RWPE1 (cell line): ENCODE measurements around the gene TIE1.
A peak's percentile ranks its signal among the peaks of the same experiment; 100 is the strongest.

Experiments used
- CTCF ChIA-PET: fragments of 350-600 bp; sonication (Branson Sonifier 250); formaldehyde crosslinking; extraction: SDS; loops from one replicate; lab custom pipeline; 2021; lab: Yijun Ruan, JAX
- POLR2A ChIA-PET: fragments of 400-600 bp; formaldehyde crosslinking; extraction: SDS; loops from one replicate; lab custom pipeline; 2020; ENCODE audit warnings: antibody characterized with exemption; ENCODE audit not compliant: low non-redundant PET; lab: Yijun Ruan, JAX
- DNase-seq: peaks from one replicate; pipeline ENCODE4 v3.0.0; 2012; ENCODE audit warnings: low spot score
- H3K27ac ChIP-seq: fragments of 450-650 bp; 2 replicates; pipeline ENCODE4 v1.5.1; 2017
- TF ChIP-seq, protein P1 (sequence below): fragments of 450-650 bp; conservative IDR thresholded peaks from 2 replicates; pipeline ENCODE4 v1.5.1; 2017; ENCODE audit warnings: low read depth, mild to moderate bottlenecking

The TIE1 gene

DNA sequence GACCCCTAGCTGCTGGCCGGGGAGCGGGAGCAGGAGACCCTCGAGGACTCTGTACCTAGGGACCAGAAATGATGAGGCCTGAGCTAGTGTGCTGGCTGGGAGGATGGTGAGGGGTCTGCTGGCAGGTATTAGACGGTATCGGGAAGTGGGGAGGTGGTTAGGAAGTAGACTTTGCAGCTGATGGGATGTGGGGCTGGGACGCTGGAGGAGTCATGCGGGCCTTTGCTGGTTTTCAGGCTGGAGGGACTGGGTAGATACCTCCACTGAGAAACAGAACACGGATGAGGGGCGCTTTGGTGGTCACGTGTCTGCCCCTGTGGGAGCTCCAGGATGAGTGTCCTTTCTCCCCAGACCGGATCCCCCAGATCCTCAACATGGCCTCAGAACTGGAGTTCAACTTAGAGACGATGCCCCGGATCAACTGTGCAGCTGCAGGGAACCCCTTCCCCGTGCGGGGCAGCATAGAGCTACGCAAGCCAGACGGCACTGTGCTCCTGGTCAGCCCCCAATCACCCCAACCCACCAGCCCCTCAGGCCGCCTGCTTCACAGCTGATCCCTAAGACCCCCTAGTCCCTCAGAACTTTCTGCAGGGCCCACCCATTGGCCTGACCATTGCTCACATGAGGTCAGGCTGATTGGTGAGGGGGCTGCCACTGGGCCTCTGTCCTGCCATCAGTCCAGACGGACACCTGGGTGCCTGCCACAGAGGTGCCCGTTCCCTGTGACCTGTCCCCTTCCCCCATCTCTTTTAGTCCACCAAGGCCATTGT lies 8.0 kb downstream of the TIE1 start:
- H3K27ac ChIP-seq, result no peak overlapping the region
- no peak for DNase-seq
- TF ChIP-seq, protein P1, sequence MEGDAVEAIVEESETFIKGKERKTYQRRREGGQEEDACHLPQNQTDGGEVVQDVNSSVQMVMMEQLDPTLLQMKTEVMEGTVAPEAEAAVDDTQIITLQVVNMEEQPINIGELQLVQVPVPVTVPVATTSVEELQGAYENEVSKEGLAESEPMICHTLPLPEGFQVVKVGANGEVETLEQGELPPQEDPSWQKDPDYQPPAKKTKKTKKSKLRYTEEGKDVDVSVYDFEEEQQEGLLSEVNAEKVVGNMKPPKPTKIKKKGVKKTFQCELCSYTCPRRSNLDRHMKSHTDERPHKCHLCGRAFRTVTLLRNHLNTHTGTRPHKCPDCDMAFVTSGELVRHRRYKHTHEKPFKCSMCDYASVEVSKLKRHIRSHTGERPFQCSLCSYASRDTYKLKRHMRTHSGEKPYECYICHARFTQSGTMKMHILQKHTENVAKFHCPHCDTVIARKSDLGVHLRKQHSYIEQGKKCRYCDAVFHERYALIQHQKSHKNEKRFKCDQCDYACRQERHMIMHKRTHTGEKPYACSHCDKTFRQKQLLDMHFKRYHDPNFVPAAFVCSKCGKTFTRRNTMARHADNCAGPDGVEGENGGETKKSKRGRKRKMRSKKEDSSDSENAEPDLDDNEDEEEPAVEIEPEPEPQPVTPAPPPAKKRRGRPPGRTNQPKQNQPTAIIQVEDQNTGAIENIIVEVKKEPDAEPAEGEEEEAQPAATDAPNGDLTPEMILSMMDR, result no peak
- CTCF ChIA-PET, result interaction anchor here (0.6 kb wide), 1 partner anchor 262 kb away, joined by 4 read pairs; no protein-coding TSS in a partner anchor
- POLR2A ChIA-PET, result no interaction called here

DNA sequence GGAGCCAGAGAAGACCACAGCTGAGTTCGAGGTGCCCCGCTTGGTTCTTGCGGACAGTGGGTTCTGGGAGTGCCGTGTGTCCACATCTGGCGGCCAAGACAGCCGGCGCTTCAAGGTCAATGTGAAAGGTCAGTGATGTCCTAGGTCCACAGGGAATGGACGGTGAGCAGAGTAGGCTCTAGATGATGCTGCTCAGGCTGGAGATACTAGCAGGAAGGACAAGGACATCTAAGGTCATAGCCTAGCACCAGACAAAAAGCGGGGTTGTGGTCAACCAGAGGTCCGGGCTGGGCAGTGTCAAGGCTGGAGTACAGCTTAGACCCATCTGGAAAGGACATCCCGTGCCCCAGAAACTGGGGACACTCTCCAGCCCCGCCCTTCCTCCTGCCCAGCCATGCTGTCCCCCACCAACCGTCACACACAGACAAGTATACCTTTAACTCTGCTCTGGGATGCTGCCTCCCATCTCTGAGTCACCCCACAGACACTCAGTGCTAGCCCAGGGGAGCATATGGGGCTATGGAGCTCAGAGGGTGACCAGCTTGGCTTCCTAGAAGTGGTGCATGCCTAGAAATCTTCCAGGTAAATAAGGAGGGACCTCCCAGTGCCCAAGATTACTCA lies 8.7 kb downstream of the TIE1 start:
- POLR2A ChIA-PET, result no interaction called here
- CTCF ChIA-PET, result no interaction called here
- DNase-seq, result peak; percentile 23

DNA sequence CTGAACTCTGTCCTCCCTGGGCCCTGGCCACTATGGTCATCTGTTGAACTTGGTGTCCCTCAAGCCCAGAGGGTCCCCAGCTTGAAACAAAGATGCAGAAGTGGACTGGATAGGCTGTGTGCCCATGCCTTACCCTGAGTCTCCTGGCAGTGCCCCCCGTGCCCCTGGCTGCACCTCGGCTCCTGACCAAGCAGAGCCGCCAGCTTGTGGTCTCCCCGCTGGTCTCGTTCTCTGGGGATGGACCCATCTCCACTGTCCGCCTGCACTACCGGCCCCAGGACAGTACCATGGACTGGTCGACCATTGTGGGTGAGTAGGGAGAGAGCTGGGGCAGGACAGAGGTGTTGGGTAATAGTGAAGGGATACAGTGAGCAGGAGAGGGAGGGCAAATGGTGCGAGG lies 10.7 kb downstream of the TIE1 start:
- ChIA-PET POLR2A (no interaction called here), CTCF (no interaction called here)
- H3K27ac ChIP-seq, result no peak overlapping the region
- TF ChIP-seq, protein P1, result no peak
- no peak for DNase-seq

More for the DNA sequence above, 8.7 kb downstream of the TIE1 start:
- TF ChIP-seq, protein P1, result no peak
- no peak overlapping the region for H3K27ac ChIP-seq

DNA sequence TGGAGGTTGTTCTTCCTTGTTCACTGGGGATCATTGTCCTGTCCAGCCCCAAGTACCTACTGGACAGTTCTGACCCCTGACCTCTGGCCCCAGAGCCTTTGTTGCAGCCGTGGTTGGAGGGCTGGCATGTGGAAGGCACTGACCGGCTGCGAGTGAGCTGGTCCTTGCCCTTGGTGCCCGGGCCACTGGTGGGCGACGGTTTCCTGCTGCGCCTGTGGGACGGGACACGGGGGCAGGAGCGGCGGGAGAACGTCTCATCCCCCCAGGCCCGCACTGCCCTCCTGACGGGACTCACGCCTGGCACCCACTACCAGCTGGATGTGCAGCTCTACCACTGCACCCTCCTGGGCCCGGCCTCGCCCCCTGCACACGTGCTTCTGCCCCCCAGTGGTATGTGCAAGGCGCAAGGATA lies 11.4 kb downstream of the TIE1 start:
- TF ChIP-seq, protein P1, result no peak
- no peak overlapping the region for H3K27ac ChIP-seq
- POLR2A ChIA-PET, result no interaction called here
- no peak for DNase-seq
- CTCF ChIA-PET, result no interaction called here

DNA sequence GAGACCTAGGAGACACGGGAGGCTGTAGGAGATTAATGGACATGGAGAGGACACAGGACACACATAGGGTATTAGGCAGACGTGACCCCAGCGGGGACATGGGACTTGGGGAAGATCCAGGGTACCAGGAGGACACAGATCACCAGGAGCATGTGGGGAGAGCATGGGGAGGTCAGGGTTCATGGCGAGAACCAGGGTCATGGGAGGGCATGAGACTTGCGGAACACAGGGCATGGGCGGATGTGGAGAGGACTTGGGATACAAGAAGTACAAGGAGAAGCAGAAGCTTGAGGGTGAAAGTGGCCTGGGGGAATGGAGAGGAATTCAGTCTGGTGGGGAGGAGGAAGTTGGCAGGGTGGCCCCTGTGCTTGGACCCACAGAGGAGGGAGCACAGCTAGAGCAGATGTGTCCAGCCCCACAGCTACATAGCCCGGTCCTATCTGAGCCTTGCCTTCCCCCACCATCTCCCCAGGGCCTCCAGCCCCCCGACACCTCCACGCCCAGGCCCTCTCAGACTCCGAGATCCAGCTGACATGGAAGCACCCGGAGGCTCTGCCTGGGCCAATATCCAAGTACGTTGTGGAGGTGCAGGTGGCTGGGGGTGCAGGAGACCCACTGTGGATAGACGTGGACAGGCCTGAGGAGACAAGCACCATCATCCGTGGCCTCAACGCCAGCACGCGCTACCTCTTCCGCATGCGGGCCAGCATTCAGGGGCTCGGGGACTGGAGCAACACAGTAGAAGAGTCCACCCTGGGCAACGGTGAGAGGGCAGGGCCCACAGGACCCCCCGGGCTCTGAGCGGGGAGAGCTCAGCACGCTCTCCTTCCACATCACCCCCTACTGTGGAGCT lies 12.1 kb downstream of the TIE1 start:
- TF ChIP-seq, protein P1, result no peak
- ChIA-PET CTCF (no interaction called here), POLR2A (no interaction called here)
- no peak for DNase-seq
- H3K27ac ChIP-seq, result no peak overlapping the region

DNA sequence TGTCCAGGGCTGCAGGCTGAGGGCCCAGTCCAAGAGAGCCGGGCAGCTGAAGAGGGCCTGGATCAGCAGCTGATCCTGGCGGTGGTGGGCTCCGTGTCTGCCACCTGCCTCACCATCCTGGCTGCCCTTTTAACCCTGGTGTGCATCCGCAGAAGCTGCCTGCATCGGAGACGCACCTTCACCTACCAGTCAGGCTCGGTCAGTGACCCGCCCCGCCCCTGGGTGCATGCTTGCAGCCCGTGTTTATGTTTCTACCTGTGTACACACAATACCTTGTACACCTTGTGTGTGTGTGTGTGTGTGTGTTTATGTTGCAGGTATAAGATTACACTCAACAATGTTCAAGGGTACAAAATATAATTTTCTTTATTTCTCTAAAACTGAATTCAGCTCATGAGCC lies 13.0 kb downstream of the TIE1 start:
- CTCF ChIA-PET, result no interaction called here
- no peak overlapping the region for H3K27ac ChIP-seq
- POLR2A ChIA-PET, result no interaction called here
- DNase-seq, result no peak
- TF ChIP-seq, protein P1, result no peak
